Panc1 (cell line): ENCODE results near the gene VCPKMT. TPM values are rescaled to one million over a fixed set of nuclear protein-coding genes. Genes with fewer than 3 reads are reported as not detected.

Experiments
- ATAC-seq: fragments of 200-7000 bp; cut with Tn5 transposase; 2 replicates; pipeline ENCODE4 v1.9.1; 2020; ENCODE audit warnings: mild to moderate bottlenecking, moderate library complexity
- BruUV-seq: library from RNA; stranded (reverse); fragments of 400-500 nt; replicated peaks from 2 replicates; lab custom pipeline; 2021; lab: Mats Ljungman, UMichigan
- CTCF ChIA-PET: fragments of 300-600 bp; sonication (Branson Sonifier 250); formaldehyde crosslinking; loops from one replicate; lab custom pipeline; 2022; ENCODE audit warnings: antibody characterized with exemption; lab: Charles Lee
- POLR2A ChIA-PET: fragments of 300-600 bp; sonication (Branson Sonifier 250); formaldehyde crosslinking; loops from one replicate; lab custom pipeline; 2022; ENCODE audit warnings: antibody characterized with exemption; lab: Charles Lee
- DNase-seq: peaks from one replicate; pipeline ENCODE4 v3.0.0-alpha.2; 2010; ENCODE audit warnings: low read depth, low spot score
- H3K27ac ChIP-seq: 2 replicates; pipeline ENCODE4 v1.5.1; 2011; ENCODE audit warnings: mild to moderate bottlenecking, low read length, inconsistent platforms
- H3K27me3 ChIP-seq: fragments of 200-500 bp; sonication (Bioruptor generic); 2 replicates; pipeline ENCODE4 v1.6.0; 2014; ENCODE audit warnings: low read length, inconsistent platforms; ENCODE audit not compliant: control insufficient read depth, insufficient read depth
- H3K36me3 ChIP-seq: fragments of 200-500 bp; sonication (Bioruptor generic); 2 replicates; pipeline ENCODE4 v1.5.1; 2014; ENCODE audit warnings: inconsistent platforms, mild to moderate bottlenecking, low read length, moderate library complexity; ENCODE audit not compliant: control insufficient read depth, insufficient read depth
- H3K4me1 ChIP-seq: 2 replicates; pipeline ENCODE4 v1.5.1; 2011; ENCODE audit warnings: inconsistent platforms, mild to moderate bottlenecking, low read length, moderate library complexity; ENCODE audit not compliant: control insufficient read depth, insufficient read depth
- H3K4me3 ChIP-seq, 2 experiments: 2 replicates each; pipeline ENCODE4 v1.5.1; 2011 to 2012; ENCODE audit warnings: low read depth in 2 of 2, low read length in 2 of 2, mild to moderate bottlenecking in 2 of 2, inconsistent platforms in 1 of 2, moderate library complexity in 1 of 2
- H3K9me3 ChIP-seq: fragments of 200-500 bp; sonication (Bioruptor generic); 2 replicates; pipeline ENCODE4 v1.5.1; 2014; ENCODE audit warnings: low read depth, mild to moderate bottlenecking, inconsistent platforms, low read length, moderate library complexity; ENCODE audit not compliant: control insufficient read depth, insufficient read depth
- POLR2AphosphoS5 ChIP-seq: IDR thresholded peaks from 2 replicates; pipeline ENCODE4 v1.6.1; 2012; ENCODE audit warnings: mild to moderate bottlenecking, low read depth, low read length, moderate library complexity
- REST ChIP-seq, 2 experiments: IDR thresholded peaks; 2 replicates each; pipeline ENCODE4 v1.6.1; 2011 to 2012; ENCODE audit warnings: low read depth in 2 of 2, control low read depth in 1 of 2, low read length in 1 of 2, mild to moderate bottlenecking in 1 of 2, moderate library complexity in 1 of 2; ENCODE audit not compliant: insufficient read depth in 1 of 2
- SIN3A ChIP-seq: IDR thresholded peaks from 2 replicates; pipeline ENCODE4 v1.6.1; 2012; ENCODE audit warnings: low read depth, mild to moderate bottlenecking, low read length, moderate library complexity, borderline replicate concordance; ENCODE audit not compliant: insufficient read depth
- TCF7L2 ChIP-seq: IDR thresholded peaks from 2 replicates; pipeline ENCODE4 v1.6.1; 2011; ENCODE audit warnings: mild to moderate bottlenecking, low read depth, low read length, inconsistent platforms
- in situ Hi-C: cut with HindIII; loops from 2 replicates; pipeline ENCODE4 v1.10.0; 2016; ENCODE audit warnings: low sequenced_read_pairs, low pct_unique_long_range_greater_than_20kb
- intact Hi-C: fragments of 100-400 bp; cut with micrococcal nuclease; formaldehyde crosslinking; loops from one replicate; pipeline ENCODE4 v1.10.0; 2022; ENCODE audit not compliant: unreplicated experiment
- total RNA-seq: library from RNA; stranded (reverse); gene quantifications from one replicate; pipeline ENCODE4 v1.2.1, GENCODE V29; 2021; ENCODE audit not compliant: unreplicated experiment
- TF ChIP-seq, protein P1 (sequence below): fragments of 450-650 bp; IDR thresholded peaks from 2 replicates; pipeline ENCODE4 v1.5.1; 2017; ENCODE audit warnings: mild to moderate bottlenecking

The VCPKMT gene
- total RNA-seq, 1 experiment from 2014 or later: 6.1 TPM

DNA sequence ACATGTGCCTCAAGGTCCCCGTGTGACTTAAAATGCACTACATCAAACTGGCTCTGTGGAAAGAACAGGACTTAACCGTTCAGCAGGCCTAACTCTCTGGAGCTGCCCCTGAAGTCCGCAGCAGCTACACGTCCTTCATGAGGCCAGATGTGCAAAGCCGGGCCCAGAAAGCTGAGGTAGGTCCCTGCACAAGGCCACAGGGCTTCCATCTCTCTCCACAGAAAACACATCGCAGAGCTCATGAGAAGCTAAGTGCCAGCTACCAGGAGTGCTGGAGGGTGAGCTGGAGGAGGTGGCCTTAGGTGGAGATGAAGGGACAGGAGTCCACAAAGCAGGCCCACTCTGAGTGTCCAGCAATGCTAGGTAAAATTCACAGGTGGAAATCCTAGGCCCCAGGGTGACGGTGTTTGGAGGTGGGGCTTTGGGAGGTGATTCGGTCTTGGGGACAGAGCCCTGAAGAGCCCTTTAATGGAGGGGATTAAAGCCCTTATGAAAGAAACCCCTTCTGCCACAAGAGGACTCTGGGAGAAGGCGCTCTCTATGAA, 52.4 kb downstream of the VCPKMT start:
- H3K36me3 ChIP-seq: no peaks in the 10 kb centered on the region
- BruUV-seq: no TSS peak
- in situ Hi-C loops (no loop called here), intact Hi-C loops (loop anchor here (10.0 kb wide), 1 partner anchor 89 kb away; no protein-coding TSS in a partner anchor)
- H3K27me3 ChIP-seq: no peaks in the 10 kb centered on the region
- H3K9me3 ChIP-seq: no peaks in the 10 kb centered on the region
- CTCF ChIA-PET: no interaction called here
- H3K27ac ChIP-seq: peak overlapping the region; percentile 57
- ATAC-seq (no peak), DNase-seq (no peak)
- H3K4me3 ChIP-seq: no peak overlapping the region
- no peak for TF ChIP-seq POLR2AphosphoS5
- TF ChIP-seq REST (IDR thresholded peaks at IDR 0.05; ENCODE audit: insufficient read depth in 1 of 2, low read depth in 2 of 2, low read length in 1 of 2): no peak
- TF ChIP-seq TCF7L2: no peak
- TF ChIP-seq, protein P1, sequence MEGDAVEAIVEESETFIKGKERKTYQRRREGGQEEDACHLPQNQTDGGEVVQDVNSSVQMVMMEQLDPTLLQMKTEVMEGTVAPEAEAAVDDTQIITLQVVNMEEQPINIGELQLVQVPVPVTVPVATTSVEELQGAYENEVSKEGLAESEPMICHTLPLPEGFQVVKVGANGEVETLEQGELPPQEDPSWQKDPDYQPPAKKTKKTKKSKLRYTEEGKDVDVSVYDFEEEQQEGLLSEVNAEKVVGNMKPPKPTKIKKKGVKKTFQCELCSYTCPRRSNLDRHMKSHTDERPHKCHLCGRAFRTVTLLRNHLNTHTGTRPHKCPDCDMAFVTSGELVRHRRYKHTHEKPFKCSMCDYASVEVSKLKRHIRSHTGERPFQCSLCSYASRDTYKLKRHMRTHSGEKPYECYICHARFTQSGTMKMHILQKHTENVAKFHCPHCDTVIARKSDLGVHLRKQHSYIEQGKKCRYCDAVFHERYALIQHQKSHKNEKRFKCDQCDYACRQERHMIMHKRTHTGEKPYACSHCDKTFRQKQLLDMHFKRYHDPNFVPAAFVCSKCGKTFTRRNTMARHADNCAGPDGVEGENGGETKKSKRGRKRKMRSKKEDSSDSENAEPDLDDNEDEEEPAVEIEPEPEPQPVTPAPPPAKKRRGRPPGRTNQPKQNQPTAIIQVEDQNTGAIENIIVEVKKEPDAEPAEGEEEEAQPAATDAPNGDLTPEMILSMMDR: no peak
- no peak for TF ChIP-seq SIN3A
- peaks cover 38% of the 10 kb centered on the region for H3K4me1 ChIP-seq
- POLR2A ChIA-PET: no interaction called here

GRCh38 chr14:50062438-50063085, 53.8 kb downstream of the VCPKMT start:
- H3K4me1 ChIP-seq: peaks cover 38% of the 10 kb centered on the region
- intact Hi-C loops: loop anchor here (10.0 kb wide), 1 partner anchor 88 kb away; no protein-coding TSS in a partner anchor
- H3K9me3 ChIP-seq: no peaks in the 10 kb centered on the region
- H3K27me3 ChIP-seq: no peaks in the 10 kb centered on the region
- ATAC-seq (no peak; the same call in 1 of the 2 replicates), DNase-seq (no peak)
- in situ Hi-C loops: no loop called here
- BruUV-seq: no TSS peak
- H3K36me3 ChIP-seq: no peaks in the 10 kb centered on the region
- ChIA-PET POLR2A (no interaction called here), CTCF (interaction anchor here (0.7 kb wide), 3 partner anchors 19 to 437 kb away, joined by 3 to 5 read pairs (median 3); no protein-coding TSS in a partner anchor)
- TF ChIP-seq TCF7L2 (no peak), SIN3A (no peak)
- no peak overlapping the region for H3K4me3 ChIP-seq
- peak overlapping the region; percentile 88 for H3K27ac ChIP-seq
